ENCODE measurements around the gene PGA4.

DNA sequence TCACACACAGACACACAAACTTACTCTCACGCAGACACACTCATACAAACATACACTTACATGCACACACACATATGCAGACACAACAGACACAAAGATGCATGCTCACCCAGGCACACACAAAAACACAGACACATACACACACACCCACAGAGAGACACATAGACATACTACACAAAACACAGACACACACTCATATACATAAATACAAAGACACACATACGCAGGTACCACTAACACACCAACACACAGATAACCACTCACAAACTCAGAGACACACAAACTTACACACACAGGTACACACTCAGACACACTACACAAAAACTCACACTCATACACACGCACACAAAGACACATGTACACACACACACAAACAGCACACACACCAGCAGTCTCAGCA lies 50.6 kb downstream of the PGA4 start:
- TF ChIP-seq POLR2AphosphoS5 (IDR thresholded peaks at IDR 0.05) (no peak), POLR2A (IDR thresholded peaks at IDR 0.05) (no peak), CTCF (IDR thresholded peaks at IDR 0.05) (no peak)

Measured in transverse colon (tissue), 4 donors.